Tibial nerve (tissue), 4 donors: ENCODE measurements around the gene DGKQ. TPM values are rescaled to one million over a fixed set of nuclear protein-coding genes. Genes with fewer than 3 reads are reported as not detected.
"Not testable (repeated sequence)": the region's sequence is repeated elsewhere in the genome, so short reads cannot be mapped to it uniquely, and the experiment has no call there.

Experiments
- DNase-seq, 2 donors: peaks; one replicate each; pipeline ENCODE4 v3.0.0-alpha.2; 2019; ENCODE audit warnings: low spot score in 2 of 2
- H3K27ac ChIP-seq, 4 donors: fragments of 200-600 bp; sonication (generic) in 3 of 4; one replicate each; pipeline ENCODE4 v1.5.1; 2017 to 2019; ENCODE audit warnings: mild to moderate bottlenecking in 1 of 4
- H3K27me3 ChIP-seq, 2 donors: fragments of 200-600 bp; sonication (generic) in 1 of 2; one replicate each; pipeline versions ENCODE4 v1.5.1 to v1.6.0; 2017 to 2019
- H3K36me3 ChIP-seq, 3 donors: fragments of 200-600 bp; sonication (generic); one replicate each; pipeline ENCODE4 v1.5.1; 2018 to 2019
- H3K4me1 ChIP-seq, 4 donors: fragments of 200-600 bp; sonication (generic) in 3 of 4; one replicate each; pipeline ENCODE4 v1.5.1; 2017 to 2019
- H3K4me3 ChIP-seq, 4 donors: fragments of 200-600 bp; sonication (generic) in 3 of 4; one replicate each; pipeline ENCODE4 v1.5.1; 2017 to 2019; ENCODE audit warnings: mild to moderate bottlenecking in 1 of 4, moderate library complexity in 1 of 4
- H3K9me3 ChIP-seq, 4 donors: fragments of 200-600 bp; sonication (generic) in 3 of 4; one replicate each; pipeline ENCODE4 v1.5.1; 2017 to 2019
- EP300 ChIP-seq, 2 donors: sonication (generic); formaldehyde crosslinking; IDR thresholded peaks; one replicate each; pipeline ENCODE4 v1.6.1; 2017; ENCODE audit warnings: antibody characterized with exemption in 2 of 2, mild to moderate bottlenecking in 1 of 2
- POLR2A ChIP-seq, 2 donors: fragments of 450-650 bp; IDR thresholded peaks; one replicate each; pipeline ENCODE4 v1.6.1; 2017; ENCODE audit warnings: antibody characterized with exemption in 2 of 2, mild to moderate bottlenecking in 2 of 2, moderate library complexity in 2 of 2
- WGBS, 2 donors: methylation state at CpG; one replicate each; pipeline ENCODE4 v1.1.5; 2018; 5-methylcytosine and 5-hydroxymethylcytosine counted together
- total RNA-seq, 4 donors: library from RNA; depleted of rRNA; stranded (reverse); fragments of >200 nt; gene quantifications; one replicate each; pipeline ENCODE4 v1.1.0, GENCODE V29; 2016
- TF ChIP-seq, protein P1 (sequence below), 5 experiments: fragments of 200-600 bp in 3 of 5; fragments of 450-650 bp in 2 of 5; sonication (generic) in 3 of 5; IDR thresholded peaks; one replicate each; pipeline ENCODE4 v1.5.1; 2016 to 2019; ENCODE audit warnings: antibody characterized with exemption in 5 of 5, mild to moderate bottlenecking in 3 of 5, moderate library complexity in 2 of 5

DGKQ gene
- total RNA-seq, 4 donors from 2014 or later: 9.0 to 23.4 (median 13.6) TPM

DNA sequence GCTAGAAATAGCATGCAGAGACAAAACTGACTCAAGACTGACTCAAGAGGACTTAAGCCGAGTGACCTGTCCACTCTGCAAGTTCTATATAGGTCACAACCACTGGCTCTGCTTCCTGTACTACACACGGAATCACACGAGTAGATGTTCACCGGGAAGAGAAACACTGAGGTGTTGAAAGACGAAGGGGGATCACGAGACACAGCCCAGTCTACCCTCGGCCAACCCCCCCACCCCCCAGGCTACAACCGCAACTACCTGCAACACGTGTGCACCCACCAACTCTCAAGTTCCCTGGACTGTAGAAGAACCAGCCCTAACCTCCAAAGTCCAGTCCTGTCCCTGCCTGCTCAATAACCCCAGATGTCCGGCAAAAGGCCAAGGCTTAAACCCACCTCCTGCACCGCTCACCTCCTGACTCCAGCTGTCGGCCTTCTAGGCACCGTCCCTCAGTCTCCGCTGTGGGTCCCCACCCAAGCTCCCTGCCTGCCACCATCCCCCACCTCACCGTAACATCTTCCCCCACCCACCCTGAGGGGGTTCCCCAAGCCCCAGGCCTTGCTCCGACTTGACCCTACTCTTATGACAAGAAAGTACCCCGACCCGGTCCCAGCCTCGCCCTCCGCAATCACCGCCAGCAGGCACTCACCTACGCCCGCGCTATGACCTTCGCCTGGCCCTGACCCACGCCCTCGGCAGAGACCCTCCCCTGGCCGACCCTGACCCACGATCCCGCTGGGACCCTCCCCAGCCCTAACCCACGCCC lies 42.0 kb downstream of the DGKQ start:
- H3K27me3 ChIP-seq: no peaks in the 10 kb centered on the region
- 5 to 8% methylated on average over 14 to 31 of the region's 31 CpGs for WGBS, 2 donors
- H3K9me3 ChIP-seq: no peaks in the 10 kb centered on the region
- H3K4me3 ChIP-seq: peak overlapping the region; percentile 88 to 100 (median 98)
- H3K27ac ChIP-seq: peak overlapping the region; percentile 77 to 98 (median 92)
- peaks cover 5 to 62% (median 32%) of the 10 kb centered on the region in 4 donors for H3K4me1 ChIP-seq
- DNase-seq: no peak
- TF ChIP-seq POLR2A (IDR thresholded peaks at IDR 0.05): no peak
- TF ChIP-seq, protein P1, sequence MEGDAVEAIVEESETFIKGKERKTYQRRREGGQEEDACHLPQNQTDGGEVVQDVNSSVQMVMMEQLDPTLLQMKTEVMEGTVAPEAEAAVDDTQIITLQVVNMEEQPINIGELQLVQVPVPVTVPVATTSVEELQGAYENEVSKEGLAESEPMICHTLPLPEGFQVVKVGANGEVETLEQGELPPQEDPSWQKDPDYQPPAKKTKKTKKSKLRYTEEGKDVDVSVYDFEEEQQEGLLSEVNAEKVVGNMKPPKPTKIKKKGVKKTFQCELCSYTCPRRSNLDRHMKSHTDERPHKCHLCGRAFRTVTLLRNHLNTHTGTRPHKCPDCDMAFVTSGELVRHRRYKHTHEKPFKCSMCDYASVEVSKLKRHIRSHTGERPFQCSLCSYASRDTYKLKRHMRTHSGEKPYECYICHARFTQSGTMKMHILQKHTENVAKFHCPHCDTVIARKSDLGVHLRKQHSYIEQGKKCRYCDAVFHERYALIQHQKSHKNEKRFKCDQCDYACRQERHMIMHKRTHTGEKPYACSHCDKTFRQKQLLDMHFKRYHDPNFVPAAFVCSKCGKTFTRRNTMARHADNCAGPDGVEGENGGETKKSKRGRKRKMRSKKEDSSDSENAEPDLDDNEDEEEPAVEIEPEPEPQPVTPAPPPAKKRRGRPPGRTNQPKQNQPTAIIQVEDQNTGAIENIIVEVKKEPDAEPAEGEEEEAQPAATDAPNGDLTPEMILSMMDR (IDR thresholded peaks at IDR 0.05): no peak
- TF ChIP-seq EP300 (IDR thresholded peaks at IDR 0.05): no peak
- H3K36me3 ChIP-seq: no peaks in the 10 kb centered on the region

DNA sequence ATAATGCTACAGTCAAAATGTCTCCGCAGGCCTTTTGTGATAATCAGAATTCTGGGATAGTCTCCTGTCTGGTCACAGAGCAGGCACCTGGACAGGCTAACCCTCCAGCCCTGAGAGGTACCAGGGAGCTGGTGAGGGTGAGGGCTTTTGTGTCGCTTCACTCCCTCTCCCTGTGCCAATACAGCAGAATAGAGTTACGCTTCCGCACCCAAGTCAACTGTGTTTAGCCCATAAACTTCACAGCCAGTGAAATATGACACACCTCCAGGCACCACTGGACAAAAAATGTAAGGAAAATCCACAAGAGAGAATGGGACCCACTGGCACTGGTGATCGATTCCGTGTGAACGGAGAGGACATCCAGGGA lies 42.6 kb downstream of the DGKQ start:
- peak overlapping the region in 2 of 4 donors; percentile 96 to 98 for H3K27ac ChIP-seq
- H3K4me1 ChIP-seq: peaks cover 5 to 68% (median 32%) of the 10 kb centered on the region in 4 donors
- WGBS, 2 donors: 54 to 64% methylated on average over 7 of the region's 7 CpGs
- H3K9me3 ChIP-seq: no peaks in the 10 kb centered on the region
- no peaks in the 10 kb centered on the region for H3K27me3 ChIP-seq
- peak overlapping the region; percentile 88 to 100 (median 98) for H3K4me3 ChIP-seq
- H3K36me3 ChIP-seq: no peaks in the 10 kb centered on the region
- TF ChIP-seq, protein P1 (IDR thresholded peaks at IDR 0.05): no peak
- TF ChIP-seq EP300 (IDR thresholded peaks at IDR 0.05) (no peak), POLR2A (IDR thresholded peaks at IDR 0.05) (no peak)
- DNase-seq: no peak

- 40% methylated on average over 3 of the region's 3 CpGs for WGBS, 2 donors
- TF ChIP-seq, protein P1 (IDR thresholded peaks at IDR 0.05): no peak
- no peak for TF ChIP-seq POLR2A (IDR thresholded peaks at IDR 0.05)
- no peak for TF ChIP-seq EP300 (IDR thresholded peaks at IDR 0.05)
- Histone ChIP-seq H3K4me1 (peaks cover 5 to 75% (median 32%) of the 10 kb centered on the region in 4 donors), H3K9me3 (no peaks in the 10 kb centered on the region), H3K27me3 (no peaks in the 10 kb centered on the region), H3K27ac (peak overlapping the region in 1 of 4 donors; percentile 98), H3K36me3 (no peaks in the 10 kb centered on the region), H3K4me3 (peak overlapping the region in 1 of 4 donors; percentile 100)
- DNase-seq: no peak
Measured at GRCh38 chr4:930028-930551, 43.3 kb downstream of the DGKQ start.

DNA sequence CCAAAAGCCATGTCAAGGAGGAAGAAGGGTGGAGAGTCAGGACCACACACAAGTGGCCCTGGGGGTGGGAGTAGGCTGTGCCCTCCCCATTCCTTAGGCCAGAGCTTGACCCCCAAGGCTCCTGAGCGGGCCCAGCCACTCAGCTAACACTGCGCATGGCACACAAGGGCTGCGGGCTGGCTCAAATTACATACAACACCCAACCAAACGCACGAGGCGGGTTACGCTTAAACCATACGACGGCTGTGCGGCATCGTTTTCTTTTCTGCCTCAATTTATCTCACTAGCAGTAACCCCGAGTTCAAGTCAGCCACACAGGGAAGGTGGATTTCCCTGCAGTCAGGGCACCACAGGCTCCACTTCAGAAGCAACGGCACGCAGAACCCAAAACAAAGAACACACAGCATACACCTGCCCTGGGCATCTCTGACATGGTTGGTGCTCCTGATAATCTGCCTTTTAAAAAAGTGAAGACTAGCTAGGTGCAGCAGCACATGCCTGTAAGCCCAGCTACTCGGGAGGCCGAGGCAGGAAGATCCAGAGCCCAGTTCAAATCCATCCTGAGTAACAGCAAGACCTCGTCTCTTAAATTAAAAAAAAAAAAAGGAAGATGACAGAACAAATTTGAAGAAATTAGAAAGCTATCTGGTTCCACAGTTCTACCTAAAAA lies 44.1 kb downstream of the DGKQ start:
- Histone ChIP-seq H3K27ac (no peak overlapping the region), H3K36me3 (no peaks in the 10 kb centered on the region), H3K27me3 (no peaks in the 10 kb centered on the region), H3K4me3 (no peak overlapping the region), H3K4me1 (peaks cover 5 to 80% (median 35%) of the 10 kb centered on the region in 4 donors), H3K9me3 (no peaks in the 10 kb centered on the region)
- no peak for DNase-seq
- TF ChIP-seq EP300 (IDR thresholded peaks at IDR 0.05): no peak
- no peak for TF ChIP-seq POLR2A (IDR thresholded peaks at IDR 0.05)
- TF ChIP-seq, protein P1 (IDR thresholded peaks at IDR 0.05): no peak
- WGBS, 2 donors: 84 to 88% methylated on average over 17 of the region's 17 CpGs

DNA sequence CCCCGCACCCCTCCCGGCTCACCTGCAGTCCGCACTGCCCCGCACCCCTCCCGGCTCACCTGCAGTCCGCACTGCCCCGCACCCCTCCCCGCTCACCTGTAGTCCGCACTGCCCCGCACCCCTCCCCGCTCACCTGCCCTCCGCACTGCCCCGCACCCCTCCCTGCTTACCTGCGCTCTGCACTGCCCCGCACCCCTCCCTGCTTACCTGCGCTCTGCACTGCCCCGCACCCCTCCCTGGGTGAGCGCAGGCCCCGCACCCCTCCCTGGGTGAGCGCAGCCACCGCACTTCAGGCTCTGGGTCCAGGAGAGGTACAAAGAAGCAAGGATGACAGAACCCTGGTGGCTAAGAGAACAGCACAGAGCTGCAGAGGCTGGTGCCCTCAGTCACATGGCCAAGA lies 45.8 kb downstream of the DGKQ start:
- H3K4me3 ChIP-seq, H3K27me3 ChIP-seq, H3K36me3 ChIP-seq, H3K9me3 ChIP-seq, DNase-seq, H3K27ac ChIP-seq: not testable (repeated sequence)
- WGBS, 2 donors: 95 to 98% methylated on average over 8 to 14 of the region's 21 CpGs
- H3K4me1 ChIP-seq: peaks cover 5 to 64% (median 23%) of the 10 kb centered on the region in 4 donors
